AG10803 (cell line): ENCODE data around the gene GNMT.

ENCODE experiments used
- DNase-seq: peaks from one replicate; pipeline ENCODE4 v3.0.0; 2010; ENCODE audit warnings: low read depth
- H3K4me3 ChIP-seq: 2 replicates; pipeline ENCODE4 v1.5.1; 2011; ENCODE audit warnings: mild to moderate bottlenecking, low read length, control low read depth
- TF ChIP-seq, protein P1 (sequence below): conservative IDR thresholded peaks from 2 replicates; pipeline ENCODE4 v1.5.1; 2011; ENCODE audit warnings: mild to moderate bottlenecking, low read length, control low read depth, inconsistent platforms

Gene GNMT

DNA sequence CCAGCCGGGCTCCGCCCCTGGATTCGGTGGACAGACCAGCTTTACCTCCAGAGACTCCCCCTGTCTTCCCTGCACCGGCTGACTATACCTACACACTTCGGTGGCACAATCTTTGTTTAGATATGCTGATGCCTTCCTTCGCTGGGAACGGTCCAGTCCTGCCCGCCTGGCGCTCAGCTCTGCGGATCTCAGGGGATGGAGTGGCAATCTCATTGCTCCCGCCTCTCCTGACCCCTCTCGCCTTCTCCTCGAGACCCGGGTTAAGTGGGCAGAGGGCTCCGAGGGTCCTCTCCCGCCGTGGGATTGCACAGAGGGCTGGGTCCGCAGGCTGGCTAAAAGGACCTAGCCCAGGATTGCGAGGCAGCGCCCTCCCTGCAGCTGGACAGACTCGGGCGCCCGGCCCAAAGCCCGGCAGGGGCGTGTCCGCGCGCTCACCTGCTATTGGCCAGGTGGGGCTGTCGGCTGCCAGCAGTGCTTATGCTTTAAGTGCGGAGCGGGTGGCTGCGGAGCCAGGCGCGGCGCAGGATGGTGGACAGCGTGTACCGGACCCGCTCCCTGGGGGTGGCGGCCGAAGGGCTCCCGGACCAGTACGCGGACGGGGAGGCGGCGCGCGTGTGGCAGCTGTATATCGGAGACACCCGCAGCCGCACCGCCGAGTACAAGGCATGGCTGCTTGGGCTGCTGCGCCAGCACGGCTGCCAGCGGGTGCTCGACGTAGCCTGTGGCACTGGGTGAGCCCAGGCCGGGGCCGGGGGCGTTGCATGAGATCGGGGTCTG is at the start of gene GNMT:
GNMT (plus strand) TSS at position 512 of the 777 bp plus-strand sequence; CDS start at position 526, 14 bp downstream.
- TF ChIP-seq, protein P1, sequence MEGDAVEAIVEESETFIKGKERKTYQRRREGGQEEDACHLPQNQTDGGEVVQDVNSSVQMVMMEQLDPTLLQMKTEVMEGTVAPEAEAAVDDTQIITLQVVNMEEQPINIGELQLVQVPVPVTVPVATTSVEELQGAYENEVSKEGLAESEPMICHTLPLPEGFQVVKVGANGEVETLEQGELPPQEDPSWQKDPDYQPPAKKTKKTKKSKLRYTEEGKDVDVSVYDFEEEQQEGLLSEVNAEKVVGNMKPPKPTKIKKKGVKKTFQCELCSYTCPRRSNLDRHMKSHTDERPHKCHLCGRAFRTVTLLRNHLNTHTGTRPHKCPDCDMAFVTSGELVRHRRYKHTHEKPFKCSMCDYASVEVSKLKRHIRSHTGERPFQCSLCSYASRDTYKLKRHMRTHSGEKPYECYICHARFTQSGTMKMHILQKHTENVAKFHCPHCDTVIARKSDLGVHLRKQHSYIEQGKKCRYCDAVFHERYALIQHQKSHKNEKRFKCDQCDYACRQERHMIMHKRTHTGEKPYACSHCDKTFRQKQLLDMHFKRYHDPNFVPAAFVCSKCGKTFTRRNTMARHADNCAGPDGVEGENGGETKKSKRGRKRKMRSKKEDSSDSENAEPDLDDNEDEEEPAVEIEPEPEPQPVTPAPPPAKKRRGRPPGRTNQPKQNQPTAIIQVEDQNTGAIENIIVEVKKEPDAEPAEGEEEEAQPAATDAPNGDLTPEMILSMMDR: no peak
- no peak for DNase-seq
- peak within 1 kb of the TSS; percentile 55 for H3K4me3 ChIP-seq

DNA sequence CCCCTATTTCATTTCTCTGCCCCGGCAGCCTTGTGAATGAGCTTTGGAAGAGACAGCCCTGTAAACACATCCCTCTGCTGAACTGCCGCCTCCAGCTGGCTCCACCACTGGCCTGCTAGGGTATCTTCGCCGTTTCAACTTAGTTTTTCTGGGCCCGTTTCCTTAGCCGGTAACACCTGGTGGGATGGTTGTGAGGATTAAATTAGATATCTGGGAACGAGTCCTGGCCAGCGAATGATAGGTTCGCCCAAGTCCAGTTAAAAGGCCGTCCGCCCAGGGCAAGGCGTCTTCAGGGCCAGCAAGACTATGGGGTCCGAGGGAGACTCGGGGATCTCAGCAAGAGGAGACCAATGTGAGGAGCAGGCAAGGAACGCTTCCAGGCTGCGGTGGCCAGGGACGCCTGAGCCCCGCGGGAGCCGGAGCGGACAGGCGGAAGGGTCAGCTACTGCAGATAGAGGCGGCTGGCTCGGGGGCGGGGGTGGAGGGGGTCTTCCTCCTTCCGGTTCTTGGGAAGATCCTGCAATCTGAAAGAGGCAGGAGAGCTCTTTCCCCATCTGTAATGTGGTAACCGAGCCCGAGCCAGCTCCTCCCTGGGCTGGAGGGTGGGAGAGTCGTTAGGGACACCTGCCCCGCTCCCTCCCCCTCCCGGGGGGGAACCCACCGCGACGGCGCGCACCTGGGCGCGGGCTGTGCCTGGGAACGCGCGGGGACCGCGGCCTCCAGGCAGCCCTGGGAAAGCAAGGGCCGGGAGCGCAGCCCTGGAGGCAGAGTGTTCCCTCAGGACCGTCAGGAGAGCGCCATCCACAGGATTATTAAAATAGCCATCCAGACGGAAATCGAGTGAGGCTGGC is 49.2 kb upstream of the GNMT start:
- H3K4me3 ChIP-seq: no peak overlapping the region
- DNase-seq: no peak
- TF ChIP-seq, protein P1: no peak

DNA sequence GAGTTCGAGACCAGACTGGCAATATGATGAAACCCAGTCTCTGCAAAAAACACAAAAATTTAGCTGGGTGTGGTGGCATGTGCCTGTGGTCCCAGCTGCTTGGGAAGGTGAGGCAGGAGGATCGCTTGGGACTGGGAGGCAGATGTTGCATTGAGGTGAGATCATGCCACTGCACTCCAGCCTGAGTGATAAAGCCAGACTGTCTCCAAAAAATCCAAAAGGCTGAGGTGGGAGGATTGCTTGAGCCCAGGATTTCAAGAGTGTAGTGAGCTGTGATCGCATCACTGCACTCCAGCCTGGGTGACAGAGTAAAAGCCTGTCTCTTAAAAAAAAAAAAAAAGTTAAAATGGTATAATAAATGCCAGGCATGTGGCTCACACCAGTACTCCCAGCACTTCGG is 46.0 kb upstream of the GNMT start:
- TF ChIP-seq, protein P1: no peak
- H3K4me3 ChIP-seq: no peak overlapping the region
- DNase-seq: peak; percentile 18

DNA sequence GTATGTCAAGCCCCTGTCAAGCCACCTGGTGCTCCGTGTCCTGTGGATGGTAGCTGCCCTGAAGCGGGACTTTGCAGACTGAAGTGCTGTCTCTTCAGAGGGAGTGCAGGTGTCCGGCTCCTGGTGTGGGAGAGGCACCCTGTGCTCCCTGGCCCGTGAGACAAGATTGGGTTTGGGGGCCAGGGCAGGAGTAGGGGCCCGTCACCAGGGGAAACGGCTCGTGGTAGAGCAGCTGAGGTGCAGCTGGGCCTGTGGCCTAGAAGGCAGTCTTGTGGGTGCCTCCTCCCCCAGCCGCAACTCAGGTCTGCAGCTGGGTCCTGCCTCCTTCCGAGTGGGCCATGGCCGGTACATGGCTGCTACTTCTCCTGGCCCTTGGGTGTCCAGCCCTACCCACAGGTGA is 44.8 kb upstream of the GNMT start, which contains the start of gene PTCRA:
PTCRA (plus strand) TSS at position 322 of the 400 bp plus-strand sequence; CDS start at position 339, 17 bp downstream.
- DNase-seq: no peak
- no peak within 1 kb of the TSS for H3K4me3 ChIP-seq
- TF ChIP-seq, protein P1: no peak

DNA sequence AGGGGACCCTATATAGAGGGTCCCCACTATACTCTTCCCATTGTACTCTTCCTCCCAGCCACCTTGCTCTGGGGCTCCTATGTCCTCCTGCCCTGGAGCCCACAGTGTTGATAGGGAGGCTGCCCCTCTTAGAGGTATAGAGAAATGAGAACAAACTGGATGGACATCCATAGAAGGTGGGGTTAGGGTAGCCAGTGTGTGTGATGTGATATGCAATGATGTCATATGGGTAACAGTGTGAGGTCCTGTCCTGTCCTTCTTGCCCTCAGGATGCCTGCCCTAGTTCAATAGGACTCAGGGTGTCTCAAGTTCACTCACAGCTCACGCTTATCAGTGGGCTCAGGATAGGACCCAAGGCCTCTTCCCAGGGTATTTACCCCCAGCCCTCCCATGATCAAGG is 44.3 kb upstream of the GNMT start:
- TF ChIP-seq, protein P1: no peak
- H3K4me3 ChIP-seq: no peak overlapping the region

DNA sequence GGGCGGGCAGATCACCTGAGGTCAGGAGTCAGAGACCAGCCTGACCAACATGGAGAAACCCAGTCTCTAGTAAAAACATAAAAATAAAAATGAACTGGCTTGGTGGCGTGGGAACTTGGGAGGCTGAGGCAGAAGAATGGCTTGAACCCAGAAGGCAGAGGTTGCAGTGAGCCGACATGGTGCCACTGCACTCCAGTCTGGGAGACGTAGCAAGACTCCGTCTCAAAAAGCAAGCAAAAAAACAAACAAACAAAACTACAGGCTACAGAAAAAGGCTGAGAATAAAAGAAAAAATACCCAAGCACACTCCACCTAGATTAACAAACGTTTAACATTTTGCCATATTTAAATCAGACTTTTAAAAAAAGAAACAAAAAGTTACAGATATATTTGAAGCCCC is 38.8 kb upstream of the GNMT start:
- TF ChIP-seq, protein P1: no peak
- no peak overlapping the region for H3K4me3 ChIP-seq
- DNase-seq: no peak

More for the DNA sequence above, 44.3 kb upstream of the GNMT start:
- no peak for DNase-seq
